GM12874 (cell line): ENCODE results near the gene LAMA2.

Source experiments
- CTCF ChIP-seq: IDR thresholded peaks from 2 replicates; pipeline ENCODE4 v1.5.1; 2011; ENCODE audit warnings: low read depth, mild to moderate bottlenecking, control low read depth, low read length, moderate library complexity; ENCODE audit not compliant: insufficient read depth

Gene LAMA2

GRCh38 chr6:129485746-129486145, 602.8 kb downstream of the LAMA2 start:
- no peak for TF ChIP-seq CTCF

DNA sequence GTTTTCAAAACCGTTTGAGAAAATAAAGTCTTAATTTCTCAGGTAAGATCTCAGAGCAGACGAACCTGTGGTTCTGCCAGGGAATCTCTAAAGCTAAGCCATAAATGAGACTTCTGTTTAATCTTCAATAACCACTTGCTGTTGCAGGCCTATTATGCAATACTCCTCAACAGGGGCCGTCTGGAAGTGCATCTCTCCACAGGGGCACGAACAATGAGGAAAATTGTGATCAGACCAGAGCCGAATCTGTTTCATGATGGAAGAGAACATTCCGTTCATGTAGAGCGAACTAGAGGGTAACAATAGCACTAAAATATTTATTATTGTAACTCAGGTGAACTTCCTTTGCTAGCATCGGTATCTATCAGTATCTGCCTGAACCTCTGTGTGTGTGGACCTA, 603.4 kb downstream of the LAMA2 start:
- TF ChIP-seq CTCF, result no peak

DNA sequence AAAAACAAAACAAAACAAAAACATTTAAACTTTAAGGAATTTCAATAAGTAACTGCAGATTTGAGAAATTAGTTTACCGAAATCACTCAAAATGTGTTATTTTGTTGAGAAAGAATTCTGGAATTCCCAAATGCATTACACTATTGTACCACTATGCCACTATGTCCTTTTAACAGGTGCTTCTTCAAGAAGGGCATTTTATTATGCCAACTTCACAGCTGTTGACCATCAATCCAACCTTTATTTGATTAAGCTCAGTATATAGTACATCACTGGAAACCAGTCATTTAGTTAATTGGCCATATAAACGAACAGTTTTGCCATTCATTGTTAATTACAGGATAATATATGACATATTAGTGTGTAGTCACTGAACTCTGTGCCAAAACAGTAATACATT, 605.4 kb downstream of the LAMA2 start:
- TF ChIP-seq CTCF, result no peak

DNA sequence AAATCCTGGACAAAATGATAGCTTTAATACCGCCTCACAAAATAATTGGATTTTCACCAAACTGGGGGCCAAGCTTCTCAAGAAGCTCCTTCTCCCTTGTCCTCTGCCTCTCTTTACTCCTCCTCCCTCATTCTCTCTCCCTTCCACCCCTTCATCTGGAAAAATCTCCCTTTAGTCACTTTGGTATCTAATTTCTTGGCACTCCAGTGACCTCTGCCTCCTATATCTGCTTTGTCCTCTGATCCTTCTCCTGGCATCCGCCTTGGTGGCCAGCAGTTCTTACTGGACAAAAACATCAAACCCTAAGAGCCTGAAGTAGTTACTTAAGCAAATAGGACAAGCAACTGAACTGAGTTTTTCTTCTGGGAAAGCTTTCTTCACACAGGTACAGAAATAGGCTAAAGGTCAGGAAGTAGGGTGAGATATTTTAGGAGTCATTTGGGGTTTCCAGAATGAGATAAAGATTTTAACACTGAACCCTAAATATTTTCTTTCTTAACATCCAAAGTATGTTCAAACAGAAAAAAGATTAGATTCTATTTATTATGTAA, 606.4 kb downstream of the LAMA2 start:
- no peak for TF ChIP-seq CTCF

- no peak for TF ChIP-seq CTCF
Measured at GRCh38 chr6:129490521-129491255, 607.8 kb downstream of the LAMA2 start.

DNA sequence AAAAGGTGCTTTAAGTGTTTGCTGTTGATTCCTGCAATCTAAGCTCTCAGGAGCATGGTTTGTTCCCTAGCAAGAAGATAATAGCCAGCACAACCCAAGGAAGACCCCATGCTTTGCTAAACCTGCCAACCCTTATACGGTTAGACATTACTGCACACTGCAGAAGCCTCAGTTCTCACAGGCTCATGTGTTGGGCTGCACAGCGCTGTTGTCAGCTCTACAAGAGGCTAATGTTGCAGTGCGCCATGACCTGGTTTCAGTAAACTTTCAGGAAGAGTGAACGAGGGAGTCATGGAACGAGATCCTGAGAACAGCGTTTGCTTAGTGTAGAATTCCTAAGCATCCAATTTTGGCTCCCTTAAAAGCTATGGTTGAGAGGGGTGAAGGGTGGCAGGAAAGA, 608.5 kb downstream of the LAMA2 start:
- TF ChIP-seq CTCF, result no peak

GRCh38 chr6:129492260-129492659, 609.3 kb downstream of the LAMA2 start:
- TF ChIP-seq CTCF, result no peak
